ENCODE results near the gene DNAH11. TPM values are rescaled to one million over a fixed set of nuclear protein-coding genes. Genes with fewer than 3 reads are reported as not detected.
"Not testable (repeated sequence)": the region's sequence is repeated elsewhere in the genome, so short reads cannot be mapped to it uniquely, and the experiment has no call there.

The DNAH11 gene, protein sequence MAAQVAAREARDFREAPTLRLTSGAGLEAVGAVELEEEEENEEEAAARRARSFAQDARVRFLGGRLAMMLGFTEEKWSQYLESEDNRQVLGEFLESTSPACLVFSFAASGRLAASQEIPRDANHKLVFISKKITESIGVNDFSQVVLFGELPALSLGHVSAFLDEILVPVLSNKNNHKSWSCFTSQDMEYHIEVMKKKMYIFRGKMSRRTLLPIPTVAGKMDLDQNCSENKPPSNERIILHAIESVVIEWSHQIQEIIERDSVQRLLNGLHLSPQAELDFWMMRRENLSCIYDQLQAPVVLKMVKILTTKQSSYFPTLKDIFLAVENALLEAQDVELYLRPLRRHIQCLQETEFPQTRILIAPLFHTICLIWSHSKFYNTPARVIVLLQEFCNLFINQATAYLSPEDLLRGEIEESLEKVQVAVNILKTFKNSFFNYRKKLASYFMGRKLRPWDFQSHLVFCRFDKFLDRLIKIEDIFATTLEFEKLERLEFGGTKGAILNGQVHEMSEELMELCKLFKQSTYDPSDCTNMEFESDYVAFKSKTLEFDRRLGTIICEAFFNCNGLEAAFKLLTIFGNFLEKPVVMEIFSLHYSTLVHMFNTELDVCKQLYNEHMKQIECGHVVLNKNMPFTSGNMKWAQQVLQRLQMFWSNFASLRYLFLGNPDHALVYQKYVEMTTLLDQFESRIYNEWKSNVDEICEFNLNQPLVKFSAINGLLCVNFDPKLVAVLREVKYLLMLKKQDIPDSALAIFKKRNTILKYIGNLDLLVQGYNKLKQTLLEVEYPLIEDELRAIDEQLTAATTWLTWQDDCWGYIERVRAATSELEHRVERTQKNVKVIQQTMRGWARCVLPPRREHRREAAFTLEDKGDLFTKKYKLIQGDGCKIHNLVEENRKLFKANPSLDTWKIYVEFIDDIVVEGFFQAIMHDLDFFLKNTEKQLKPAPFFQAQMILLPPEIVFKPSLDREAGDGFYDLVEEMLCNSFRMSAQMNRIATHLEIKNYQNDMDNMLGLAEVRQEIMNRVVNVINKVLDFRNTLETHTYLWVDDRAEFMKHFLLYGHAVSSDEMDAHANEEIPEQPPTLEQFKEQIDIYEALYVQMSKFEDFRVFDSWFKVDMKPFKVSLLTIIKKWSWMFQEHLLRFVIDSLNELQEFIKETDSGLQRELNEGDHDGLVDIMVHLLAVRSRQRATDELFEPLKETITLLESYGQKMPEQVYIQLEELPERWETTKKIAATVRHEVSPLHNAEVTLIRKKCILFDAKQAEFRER (N-terminal part only)
- polyA plus RNA-seq (2013, experiment 1 of 2; ENCODE audit: insufficient read length) = 0.19 TPM
- 0.52 TPM for polyA plus RNA-seq (2013, experiment 2 of 2; ENCODE audit: insufficient read length)

GRCh38 chr7:21542891-21543527 is at the start of gene DNAH11:
Gene DNAH11, plus strand, starts transcription at chr7:21543039. Its CDS starts 207 bp downstream, at chr7:21543246.
- DNase-seq = no peak

GRCh38 chr7:21495731-21496130 is 47.1 kb upstream of the DNAH11 start:
- DNase-seq = no peak

- no peak for DNase-seq
Observed at GRCh38 chr7:21497072-21497471, 45.8 kb upstream of the DNAH11 start.

GRCh38 chr7:21500117-21500832 is 42.6 kb upstream of the DNAH11 start:
- no peak for DNase-seq

GRCh38 chr7:21504021-21504420 is 38.8 kb upstream of the DNAH11 start:
- no peak for DNase-seq

DNA sequence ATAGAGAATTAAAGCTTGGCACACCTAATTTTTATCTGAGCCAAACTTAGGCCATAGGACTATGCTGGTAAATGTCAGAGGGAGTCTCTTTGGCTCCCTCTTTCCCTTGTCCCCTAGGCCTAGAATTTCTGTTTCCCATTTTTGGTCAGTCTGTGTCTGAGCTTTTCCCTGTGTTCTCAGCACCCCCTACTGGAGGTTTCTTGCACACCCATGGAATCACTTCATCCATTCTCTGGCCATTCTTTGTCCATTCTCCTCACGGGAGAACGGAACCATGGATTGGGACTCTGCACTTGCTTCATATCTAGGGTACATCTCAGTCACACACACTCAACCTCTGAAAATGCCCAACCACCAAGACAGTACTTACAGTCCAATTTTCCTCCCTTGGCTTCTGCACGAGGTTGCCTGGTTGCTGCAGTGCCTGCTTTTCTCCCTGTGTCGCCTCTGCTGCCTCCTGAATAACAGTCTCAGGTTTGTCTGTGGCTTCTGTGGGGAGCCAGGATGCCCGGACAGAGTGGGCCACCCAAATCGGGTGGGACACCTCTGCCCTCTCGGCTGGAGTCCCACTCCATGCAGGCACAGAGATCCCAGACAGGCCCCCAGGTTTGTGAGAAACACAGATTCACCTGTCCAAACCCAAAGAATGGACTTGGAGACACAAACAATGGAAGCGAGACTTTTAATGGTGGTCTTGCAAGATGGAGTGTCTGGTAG is 35.1 kb upstream of the DNAH11 start:
- DNase-seq = peak; percentile 17

GRCh38 chr7:21508538-21508937 is 34.3 kb upstream of the DNAH11 start:
- DNase-seq = no peak

DNA sequence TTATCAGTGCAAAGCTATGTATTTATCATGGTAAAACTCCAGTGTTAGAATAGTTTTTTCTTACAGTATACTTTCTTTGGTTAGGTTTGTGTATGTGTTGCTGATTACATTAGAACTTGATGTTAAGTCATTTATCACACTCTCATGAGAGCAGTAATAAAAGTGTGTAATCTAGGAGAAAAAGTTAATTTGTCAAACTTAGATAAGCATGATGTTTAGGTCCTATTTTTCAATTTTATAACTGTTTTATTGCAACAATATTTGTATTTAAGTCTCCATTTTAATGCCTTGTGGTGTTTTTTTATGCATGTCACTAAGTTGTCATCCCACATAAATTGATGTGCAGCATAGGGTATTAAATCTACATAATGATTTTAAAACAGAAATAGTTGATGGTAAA is 28.8 kb upstream of the DNAH11 start:
- DNase-seq = no peak

DNA sequence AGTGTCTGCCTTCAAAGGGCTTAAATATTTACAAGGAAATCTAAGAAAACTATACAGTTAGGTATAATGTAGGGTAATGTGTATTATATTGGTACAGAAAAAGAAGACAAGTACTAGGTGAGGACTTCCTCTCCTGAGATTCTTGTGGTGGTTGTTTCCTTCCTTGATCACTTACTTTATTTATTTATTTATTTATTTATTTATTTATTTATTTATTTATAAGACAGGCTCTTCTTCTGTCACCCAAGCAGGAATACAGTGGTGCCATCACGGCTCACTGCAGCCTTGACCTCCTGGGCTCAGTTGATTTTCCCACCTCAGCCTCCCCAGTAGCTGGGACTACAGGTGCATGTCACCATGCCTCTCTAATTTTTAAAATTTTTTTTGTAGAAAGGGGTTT is 18.2 kb upstream of the DNAH11 start:
- no peak for DNase-seq

DNA sequence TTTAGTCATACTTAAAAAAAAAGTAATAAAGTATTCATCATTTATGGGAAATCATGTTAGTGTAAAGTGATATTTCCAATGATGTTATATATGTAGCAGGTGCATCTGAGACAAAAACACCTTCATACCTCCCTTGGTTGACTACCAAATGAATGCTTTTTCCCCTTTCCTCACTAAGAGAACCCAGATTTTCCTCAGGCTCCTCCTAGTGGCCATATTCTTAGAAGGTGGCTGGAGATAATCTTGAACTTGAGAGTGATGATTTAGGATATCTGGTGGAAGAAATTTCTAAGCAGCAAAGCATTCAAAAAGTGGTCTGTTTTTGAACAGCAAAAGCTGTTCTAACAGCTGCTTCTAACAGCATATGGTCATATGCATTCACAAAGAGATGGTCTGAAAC is 16.8 kb upstream of the DNAH11 start:
- no peak for DNase-seq

DNA sequence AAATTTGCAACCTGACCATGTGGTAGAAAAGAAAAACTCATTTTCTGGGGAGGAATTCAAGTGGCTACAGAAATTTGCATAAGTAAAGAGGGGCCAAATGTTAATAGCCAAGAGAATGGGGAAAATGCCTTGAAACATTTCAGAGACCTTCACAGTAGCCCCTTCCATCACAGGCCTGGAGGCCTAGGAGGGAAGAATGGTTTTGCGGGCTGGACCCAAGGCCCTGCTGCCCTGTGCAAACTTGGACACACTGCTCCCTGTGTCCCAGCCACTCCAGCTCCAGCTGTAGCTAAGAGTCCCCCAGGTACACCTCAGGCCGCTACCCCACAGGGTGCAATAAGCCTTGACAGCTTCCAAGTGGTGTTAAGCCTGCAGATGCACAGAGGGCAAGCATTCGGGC is 16.4 kb upstream of the DNAH11 start:
- DNase-seq = no peak

DNA sequence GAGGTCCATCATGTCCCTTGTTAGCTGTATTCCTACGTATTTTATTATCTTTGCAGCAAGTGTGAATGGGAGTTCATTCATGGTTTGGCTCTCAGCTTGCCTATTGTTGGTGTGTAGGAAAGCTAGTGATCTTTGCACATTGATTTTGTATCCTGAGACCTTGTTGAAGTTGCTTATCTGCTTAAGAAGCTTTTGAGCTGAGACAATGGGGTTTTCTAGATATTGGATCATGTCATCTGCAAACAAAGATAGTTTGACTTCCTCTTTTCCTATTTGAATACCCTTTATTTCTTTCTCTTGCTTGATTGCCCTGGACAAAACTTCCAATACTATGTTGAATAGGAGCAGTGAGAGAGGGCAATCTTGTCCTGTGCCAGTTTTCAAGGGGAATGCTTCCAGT is 10.4 kb upstream of the DNAH11 start:
- not testable (repeated sequence) for DNase-seq

- not testable (repeated sequence) for DNase-seq
Observed at GRCh38 chr7:21533646-21534045, 9.2 kb upstream of the DNAH11 start.

- DNase-seq = not testable (repeated sequence)
Observed at GRCh38 chr7:21536445-21537118, 6.3 kb upstream of the DNAH11 start.

GRCh38 chr7:21538936-21539495 is 3.8 kb upstream of the DNAH11 start:
- no peak for DNase-seq

- DNase-seq = no peak
Observed at GRCh38 chr7:21543528-21544302, 876 bp downstream of the DNAH11 start.

DNA sequence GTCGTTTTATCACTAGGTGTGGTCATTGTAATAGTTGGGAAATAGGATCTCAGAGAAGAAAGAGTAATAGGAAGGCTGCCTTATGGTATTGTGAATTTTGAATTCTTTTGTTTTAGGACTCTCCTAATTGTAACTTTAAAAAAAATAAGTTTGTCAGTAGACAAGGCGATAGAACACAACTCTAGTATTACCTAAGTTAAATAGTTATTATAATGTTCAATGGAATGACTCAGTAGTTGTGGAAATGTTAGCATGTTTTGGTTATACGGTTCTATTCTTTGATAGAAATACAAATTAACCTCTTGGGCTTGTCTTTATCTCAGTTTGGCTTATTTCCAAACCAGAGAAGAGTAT is 1.4 kb downstream of the DNAH11 start:
- no peak for DNase-seq

DNA sequence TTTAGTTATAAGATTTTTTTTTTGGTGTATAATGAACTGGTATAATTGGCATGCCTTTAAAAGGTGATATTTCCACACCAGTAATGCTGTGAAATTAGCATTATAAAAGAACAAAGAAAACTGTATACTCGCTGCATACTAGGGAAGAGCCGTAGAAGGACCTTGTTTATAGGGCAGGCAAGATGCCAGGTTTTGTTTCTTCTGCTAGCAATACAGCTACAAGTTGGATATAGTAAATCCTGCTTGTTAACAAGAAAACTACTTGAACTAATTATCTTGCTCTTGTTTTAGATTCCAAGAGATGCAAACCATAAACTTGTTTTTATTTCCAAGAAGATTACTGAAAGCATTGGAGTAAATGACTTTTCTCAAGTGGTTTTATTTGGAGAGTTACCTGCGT is 1.9 kb downstream of the DNAH11 start:
- DNase-seq = no peak

DNA sequence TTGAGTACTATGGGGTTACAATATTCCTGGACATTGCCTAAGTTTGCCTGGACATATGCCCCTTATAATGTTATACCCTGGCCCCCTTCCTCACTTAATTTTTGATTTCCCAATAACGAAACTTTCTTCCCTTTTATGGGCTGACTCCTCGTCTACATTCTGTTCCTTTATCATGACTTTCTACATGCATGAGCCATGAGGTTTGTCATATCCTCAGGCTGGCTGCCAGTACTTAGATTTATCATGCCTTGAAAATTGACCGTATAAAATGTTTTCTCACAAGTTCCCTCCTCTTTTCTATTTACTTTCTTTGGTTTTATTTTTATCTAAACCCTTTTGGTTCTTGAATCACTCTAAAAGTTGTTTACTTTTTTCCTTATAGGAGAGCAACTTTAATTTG is 4.7 kb downstream of the DNAH11 start:
- DNase-seq = no peak
